B cell (primary cell): Measurements from ENCODE around the gene CREBBP.

Experiments used
- EZH2 ChIP-seq: IDR thresholded peaks from 2 replicates; pipeline ENCODE4 v1.6.1; 2012; ENCODE audit warnings: borderline replicate concordance, low read depth, mild to moderate bottlenecking, moderate library complexity, low read length; ENCODE audit not compliant: insufficient read depth, poor library complexity, severe bottlenecking
- TF ChIP-seq, protein P1 (sequence below): fragments of 200-600 bp; IDR thresholded peaks from one replicate; pipeline ENCODE4 v1.8.0; 2022; ENCODE audit warnings: antibody characterized with exemption, mild to moderate bottlenecking

DNA sequence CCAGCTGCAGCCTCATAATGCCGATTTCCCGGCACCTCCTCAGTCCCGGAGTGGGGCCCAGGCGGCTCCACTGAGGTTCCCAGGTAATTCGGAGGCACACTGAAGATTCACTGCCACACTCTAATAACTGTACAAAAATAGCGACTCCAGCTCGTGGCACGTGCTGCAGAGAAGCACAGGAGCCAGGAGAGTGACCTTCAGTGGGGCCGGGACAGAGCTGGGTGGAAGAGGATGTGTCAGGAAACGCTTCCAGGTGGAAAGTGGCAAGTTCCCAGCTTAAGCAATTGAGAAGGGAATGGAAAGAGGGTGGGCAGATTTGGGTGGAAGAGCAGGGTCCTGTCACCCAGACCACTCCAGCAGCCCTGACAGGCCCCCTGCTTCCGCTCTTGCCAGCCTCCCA lies 160.1 kb downstream of the CREBBP start:
- no peak for TF ChIP-seq EZH2
- TF ChIP-seq, protein P1, sequence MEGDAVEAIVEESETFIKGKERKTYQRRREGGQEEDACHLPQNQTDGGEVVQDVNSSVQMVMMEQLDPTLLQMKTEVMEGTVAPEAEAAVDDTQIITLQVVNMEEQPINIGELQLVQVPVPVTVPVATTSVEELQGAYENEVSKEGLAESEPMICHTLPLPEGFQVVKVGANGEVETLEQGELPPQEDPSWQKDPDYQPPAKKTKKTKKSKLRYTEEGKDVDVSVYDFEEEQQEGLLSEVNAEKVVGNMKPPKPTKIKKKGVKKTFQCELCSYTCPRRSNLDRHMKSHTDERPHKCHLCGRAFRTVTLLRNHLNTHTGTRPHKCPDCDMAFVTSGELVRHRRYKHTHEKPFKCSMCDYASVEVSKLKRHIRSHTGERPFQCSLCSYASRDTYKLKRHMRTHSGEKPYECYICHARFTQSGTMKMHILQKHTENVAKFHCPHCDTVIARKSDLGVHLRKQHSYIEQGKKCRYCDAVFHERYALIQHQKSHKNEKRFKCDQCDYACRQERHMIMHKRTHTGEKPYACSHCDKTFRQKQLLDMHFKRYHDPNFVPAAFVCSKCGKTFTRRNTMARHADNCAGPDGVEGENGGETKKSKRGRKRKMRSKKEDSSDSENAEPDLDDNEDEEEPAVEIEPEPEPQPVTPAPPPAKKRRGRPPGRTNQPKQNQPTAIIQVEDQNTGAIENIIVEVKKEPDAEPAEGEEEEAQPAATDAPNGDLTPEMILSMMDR, result no peak
